ENCODE measurements around the gene HPCAL1.

DNA sequence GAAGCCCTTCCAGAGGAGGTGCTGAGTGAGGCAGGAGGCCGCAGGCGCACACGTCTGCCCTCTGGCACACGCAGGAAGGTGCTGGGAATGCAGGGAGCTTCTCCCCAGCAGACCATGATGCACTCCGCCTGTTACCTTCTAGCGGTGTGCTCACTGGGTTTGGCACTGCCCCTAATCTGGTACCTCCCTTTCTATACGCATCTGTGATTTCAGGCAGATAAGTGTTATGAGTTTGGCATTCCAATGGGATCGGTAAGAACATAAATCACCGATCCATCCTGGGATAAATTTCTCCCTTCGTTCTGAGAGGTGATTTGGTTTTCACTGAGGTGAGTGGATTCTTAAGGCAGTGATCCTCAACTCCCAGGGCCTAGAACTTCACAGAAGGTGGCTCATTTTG lies 110.8 kb downstream of the HPCAL1 start:
- TF ChIP-seq, protein P1, sequence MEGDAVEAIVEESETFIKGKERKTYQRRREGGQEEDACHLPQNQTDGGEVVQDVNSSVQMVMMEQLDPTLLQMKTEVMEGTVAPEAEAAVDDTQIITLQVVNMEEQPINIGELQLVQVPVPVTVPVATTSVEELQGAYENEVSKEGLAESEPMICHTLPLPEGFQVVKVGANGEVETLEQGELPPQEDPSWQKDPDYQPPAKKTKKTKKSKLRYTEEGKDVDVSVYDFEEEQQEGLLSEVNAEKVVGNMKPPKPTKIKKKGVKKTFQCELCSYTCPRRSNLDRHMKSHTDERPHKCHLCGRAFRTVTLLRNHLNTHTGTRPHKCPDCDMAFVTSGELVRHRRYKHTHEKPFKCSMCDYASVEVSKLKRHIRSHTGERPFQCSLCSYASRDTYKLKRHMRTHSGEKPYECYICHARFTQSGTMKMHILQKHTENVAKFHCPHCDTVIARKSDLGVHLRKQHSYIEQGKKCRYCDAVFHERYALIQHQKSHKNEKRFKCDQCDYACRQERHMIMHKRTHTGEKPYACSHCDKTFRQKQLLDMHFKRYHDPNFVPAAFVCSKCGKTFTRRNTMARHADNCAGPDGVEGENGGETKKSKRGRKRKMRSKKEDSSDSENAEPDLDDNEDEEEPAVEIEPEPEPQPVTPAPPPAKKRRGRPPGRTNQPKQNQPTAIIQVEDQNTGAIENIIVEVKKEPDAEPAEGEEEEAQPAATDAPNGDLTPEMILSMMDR (IDR thresholded peaks at IDR 0.05): no peak
- no peak for TF ChIP-seq POLR2AphosphoS5 (IDR thresholded peaks at IDR 0.05)
- TF ChIP-seq EP300 (IDR thresholded peaks at IDR 0.05): no peak
- TF ChIP-seq POLR2A (IDR thresholded peaks at IDR 0.05): no peak
